GM18517 (cell line): ENCODE data around the gene CEP41.

Experiments used
- ATAC-seq: cut with Tn5 transposase; IDR thresholded peaks from one replicate; pipeline ENCODE4 v1.9.1; 2021; ENCODE audit warnings: mild to moderate bottlenecking, moderate library complexity; ENCODE audit not compliant: unreplicated experiment

The CEP41 gene, protein sequence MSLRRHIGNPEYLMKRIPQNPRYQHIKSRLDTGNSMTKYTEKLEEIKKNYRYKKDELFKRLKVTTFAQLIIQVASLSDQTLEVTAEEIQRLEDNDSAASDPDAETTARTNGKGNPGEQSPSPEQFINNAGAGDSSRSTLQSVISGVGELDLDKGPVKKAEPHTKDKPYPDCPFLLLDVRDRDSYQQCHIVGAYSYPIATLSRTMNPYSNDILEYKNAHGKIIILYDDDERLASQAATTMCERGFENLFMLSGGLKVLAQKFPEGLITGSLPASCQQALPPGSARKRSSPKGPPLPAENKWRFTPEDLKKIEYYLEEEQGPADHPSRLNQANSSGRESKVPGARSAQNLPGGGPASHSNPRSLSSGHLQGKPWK

DNA sequence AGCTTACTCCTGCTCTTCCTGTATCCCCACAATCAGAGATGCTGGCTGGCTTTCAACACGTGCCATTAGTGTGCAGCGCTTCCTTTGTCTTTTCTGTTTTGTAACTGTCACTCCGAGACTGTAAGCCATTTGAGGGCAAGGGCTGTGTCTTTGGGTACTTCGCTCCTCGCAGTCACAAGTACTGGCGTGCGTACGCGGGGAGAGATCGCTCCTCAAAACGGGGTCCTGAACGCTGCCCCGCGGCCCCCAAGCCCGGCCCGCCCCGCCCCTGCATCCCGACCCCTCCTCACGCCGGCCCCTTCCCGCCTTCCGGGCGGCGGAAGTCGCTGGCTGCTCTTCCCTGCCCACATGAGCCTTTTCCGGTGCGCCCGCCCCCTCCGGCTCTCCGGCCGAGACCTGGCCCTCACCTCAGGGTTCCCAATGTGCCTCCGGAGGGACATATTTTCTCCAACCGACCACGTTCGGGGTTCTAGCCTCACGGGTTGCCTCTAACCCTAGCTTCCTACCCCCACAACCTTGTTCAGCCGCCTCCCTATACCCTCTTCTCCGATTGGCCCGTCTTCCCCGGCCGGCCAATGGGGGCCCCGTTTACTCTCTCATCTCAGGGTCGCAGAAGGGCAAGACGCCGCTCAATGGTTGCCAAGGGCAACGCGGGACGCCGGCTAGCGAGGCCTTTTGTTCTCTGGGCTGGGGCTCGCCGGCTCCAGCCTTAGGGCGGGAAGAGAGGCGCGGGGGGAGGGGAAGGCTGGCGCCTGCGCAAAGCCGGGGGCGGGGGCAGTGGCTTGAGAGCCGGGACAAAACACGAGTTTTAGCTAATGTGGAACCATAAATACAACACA, at the start of gene CEP41:
CEP41 (minus strand) TSS at position 490 of the 839 bp plus-strand sequence; CDS start at position 440, 50 bp downstream.
- ATAC-seq = peak; percentile 92

DNA sequence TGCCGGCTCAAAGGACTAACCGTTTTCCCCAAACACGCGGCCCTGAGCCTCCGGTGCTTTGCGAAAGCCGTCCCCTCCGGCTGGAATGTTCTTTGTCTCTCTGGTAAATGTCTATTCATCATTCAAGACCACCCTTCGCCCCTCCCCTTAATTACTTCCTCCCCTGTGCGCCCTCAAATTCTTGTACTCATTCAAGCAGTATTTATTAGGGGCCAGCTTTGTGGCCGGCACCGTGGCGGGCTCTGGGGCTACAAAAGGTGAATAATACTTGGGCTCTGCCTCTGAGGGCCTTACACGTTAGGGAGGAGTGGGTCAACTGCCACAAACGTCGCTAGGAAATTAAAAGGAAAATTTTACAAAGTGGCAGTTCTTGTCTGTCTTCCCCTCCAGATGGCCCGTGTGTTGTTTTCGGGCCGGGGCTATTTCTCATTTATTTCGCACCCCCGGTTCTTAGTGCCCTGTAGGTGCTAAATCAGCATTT, 49.5 kb upstream of the CEP41 start:
- no peak for ATAC-seq

DNA sequence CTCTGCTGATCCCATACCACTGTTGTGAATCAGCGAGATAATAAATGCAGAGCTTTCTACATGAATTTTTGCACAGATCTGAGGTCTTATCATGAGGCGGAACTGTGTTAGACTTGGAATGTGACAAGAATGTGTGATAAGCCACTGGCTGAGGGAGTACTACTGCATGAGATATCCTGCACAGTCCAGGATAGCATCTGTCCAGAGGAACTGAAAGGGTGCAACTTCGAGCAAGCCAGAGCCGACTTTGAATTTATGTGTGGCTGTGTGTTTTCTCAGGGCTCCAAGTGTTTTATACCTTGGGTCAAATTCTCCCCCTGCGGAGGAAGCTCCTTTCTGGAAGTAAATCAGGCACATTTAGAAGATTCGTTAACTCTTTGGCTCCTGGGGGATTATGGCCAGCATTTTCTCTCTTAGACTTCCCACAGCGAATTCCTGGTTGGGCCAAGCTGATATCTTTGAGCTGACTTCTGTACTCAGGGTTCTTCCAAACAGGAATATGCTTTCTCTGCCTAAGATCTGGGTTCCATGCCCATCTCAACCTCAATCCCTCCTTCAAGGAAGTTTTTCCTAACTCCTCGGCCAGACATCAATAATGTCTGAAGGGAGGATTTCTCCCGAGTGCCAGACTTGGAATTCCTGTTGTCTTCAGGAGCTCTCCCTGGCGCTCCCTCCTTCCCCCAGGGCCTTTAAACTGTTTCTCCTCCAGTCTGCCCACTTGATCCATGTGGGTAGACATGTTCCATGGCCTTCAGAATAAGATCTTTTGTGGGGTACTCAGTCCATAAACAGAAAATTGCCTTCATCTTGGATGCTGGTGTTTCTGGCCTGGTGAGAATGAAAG, 48.5 kb upstream of the CEP41 start:
- ATAC-seq = no peak

DNA sequence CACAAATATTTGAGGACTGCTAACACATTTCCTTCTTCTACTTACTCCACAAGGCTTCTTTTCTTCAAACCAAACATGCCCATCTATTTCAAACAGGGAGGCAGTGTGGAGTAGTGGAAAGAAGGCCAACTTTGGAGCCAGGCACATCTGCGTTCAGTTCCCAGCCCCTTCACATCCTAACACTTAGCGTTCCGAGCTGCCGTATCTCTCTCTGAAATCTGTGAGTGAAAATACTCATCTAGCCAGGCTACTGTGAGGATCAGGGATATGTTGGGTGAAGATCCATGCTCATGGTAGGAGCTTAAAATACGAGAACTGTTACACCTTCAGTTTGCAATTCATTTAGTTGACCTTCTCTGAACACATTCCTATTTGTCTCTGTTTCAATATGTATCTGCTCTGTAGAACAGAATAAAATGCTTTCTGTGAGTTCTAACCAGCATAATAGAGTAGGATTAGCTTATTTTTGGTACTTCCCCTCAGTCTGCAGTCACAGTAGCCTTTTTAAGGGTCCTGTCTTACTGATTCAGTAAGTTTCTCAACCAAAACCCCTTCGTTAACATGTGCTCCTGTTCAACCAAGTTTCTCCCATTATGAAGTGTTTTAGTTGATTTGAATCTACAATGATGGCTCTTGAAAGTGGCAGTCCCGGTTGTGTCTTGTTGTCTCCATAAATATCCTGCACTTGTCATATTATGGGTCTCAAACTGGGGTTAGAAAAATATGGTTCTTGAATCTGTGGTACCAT, 47.8 kb upstream of the CEP41 start:
- ATAC-seq = no peak

DNA sequence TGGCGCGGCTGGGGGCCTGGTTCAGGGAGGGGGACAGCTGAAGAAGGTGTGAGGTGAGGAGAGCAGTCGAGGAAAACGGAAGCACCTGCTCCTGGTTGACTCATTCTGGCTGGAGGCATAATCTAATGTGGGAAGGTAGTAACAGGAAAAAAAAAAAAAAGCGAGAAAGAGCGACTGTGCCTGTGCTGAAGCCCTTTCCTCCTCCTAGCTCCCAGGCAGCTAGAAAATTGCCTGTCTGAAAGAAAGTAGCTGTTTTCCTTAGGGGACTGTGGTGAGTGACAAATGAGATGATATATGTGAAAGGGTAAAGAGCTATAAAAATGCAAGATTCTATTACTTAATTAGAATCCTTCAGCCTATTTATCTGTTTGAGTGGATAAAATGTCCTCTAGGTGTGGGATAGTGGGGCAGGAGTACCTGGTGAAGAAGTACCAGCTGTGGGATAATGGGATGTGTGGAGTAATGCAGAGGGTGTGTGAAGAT, 46.2 kb upstream of the CEP41 start:
- ATAC-seq = no peak

DNA sequence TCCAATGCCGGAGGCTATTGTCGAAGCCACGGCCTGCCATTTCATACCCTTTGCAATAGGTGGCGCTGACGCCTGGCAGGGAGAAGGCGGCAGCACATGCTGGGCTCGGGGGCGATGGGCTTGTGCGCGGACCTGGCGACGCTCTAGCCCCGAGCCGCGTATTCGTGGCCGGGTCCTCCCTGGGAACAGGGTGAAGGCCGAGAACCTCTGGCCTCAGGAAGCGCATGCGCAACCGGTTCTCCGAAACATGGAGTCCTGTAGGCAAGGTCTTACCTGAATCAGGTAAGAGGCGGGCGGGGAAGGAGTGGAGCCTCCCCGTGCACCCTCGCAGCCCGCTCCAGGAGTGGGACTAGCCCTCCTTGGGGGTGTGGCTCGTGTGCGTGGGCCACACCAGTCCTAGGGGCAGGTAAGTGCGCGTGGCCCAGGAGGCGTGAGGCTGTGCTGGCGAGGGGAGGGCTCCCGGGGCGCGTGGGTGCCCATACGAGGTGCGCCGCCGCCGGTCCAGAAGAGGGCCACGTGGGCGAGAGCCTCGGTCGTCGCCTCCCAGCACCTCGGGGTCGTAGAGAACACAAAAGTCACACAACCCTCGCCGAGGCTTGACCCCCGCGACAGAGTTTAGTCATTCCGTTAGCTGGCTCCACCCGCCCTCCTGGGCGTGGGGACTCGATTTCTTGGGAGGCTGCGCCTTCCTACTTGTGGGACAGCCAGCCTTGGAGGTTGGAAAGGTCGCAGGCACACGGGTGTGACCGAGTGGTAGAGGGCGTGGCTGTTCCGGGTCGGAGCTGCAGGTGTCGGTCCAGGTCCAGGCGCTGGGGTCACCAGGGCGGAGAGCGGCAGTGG, 45.5 kb upstream of the CEP41 start:
- peak; percentile 67 for ATAC-seq

DNA sequence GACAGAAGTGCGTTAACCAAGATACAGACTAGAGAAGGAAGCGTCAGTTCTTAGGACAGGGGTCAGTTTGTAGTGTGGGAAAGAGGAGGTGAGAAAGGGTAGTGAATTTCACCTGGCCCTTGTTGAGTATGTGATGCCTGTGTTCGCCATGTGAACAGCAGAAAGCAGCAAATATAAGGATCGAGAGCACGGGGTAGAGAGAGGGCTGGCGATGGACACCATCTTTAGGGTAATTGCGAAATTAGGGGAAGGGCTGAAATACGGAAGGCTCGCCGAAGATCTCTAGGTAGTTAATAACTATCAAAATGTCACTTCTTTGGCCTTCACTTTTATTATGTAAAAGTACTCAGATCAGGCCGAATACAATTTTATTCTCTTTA, 44.9 kb upstream of the CEP41 start:
- ATAC-seq = no peak

DNA sequence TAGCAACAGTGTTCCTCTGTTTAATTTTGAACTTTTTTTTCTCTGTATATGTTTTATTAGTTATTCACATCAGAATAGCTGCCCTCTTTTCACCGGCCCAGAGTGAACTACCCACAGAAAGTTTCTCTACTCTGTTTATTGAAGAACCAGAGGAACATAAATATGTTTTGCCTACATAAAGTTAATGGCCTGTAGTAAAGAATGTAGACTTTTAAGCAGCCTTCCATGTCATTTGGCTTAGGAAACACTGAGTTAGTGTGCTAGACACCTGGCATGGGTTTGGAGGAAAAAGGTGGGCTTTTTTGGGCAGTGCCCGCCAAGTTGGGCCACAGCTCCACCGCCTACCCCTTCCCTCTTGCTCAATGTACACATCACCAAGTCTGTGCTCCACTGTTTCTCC, 42.2 kb upstream of the CEP41 start:
- no peak for ATAC-seq

DNA sequence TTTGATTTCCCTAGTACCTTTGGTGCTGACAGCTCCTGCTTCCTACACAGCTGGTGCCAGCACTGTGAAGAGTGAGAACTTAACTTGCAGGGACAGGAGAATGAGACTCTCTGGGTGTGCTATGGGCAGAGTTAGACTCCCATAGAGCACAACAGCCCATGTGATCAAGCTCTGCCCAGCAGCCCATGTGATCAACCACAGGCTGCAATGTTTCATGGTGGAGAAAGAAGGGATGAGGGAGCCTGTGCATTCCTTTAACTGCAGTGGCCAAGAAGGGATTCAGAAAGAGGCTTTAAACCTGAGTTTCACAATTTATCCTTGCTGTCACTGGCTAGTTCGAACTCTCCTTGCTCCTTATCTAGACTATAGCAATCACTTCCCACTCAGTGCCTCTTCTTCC, 41.1 kb upstream of the CEP41 start:
- ATAC-seq = no peak

DNA sequence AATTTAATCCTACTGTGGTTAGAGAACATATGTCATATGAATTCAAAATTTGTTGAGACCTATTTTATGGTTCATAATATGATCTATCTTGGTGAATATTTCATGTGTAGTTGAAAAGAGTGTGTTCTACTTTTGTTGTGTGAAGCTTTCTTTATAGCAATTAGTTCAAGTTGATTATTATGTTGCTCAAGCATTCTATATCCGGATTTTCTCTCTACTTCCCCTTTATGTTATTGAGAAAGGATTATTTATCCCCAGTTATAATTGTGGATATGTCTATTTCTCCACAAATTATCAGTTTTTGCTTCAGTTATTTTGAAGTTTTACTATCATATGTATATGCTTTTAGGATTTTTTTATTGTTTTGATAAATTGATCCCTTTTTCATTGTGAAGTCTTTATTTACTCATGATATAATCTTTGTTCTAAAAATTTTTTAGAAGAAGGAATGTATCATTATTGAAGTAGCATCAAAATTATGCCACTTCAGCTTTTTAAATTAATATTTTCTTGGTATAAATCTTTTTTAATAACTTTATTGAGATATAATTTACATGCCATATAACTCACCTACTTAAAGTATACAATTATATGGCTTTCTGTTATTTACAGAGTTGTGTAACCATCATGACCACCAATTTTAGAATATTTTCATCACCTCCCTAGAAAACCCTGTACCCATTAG, 39.0 kb upstream of the CEP41 start:
- ATAC-seq = no peak

DNA sequence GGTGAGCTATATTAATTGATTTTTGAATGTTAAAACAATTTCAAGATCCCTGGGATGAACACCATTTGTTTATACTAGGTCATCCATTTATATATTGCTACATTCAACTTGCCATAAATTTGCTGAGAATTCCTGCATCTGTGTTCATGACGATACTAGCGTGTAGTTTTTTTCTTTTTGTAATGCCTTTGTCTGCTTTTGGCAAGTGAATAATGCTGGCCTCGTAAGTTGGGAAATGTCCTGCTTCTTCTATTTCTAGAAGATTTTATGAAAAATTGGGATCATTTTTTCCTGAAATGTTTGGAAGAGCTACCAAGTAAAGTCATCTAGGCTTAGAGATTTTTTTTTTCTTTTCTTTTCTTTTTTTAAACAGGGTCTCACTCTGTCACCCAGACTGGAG, 38.2 kb upstream of the CEP41 start:
- no peak for ATAC-seq

DNA sequence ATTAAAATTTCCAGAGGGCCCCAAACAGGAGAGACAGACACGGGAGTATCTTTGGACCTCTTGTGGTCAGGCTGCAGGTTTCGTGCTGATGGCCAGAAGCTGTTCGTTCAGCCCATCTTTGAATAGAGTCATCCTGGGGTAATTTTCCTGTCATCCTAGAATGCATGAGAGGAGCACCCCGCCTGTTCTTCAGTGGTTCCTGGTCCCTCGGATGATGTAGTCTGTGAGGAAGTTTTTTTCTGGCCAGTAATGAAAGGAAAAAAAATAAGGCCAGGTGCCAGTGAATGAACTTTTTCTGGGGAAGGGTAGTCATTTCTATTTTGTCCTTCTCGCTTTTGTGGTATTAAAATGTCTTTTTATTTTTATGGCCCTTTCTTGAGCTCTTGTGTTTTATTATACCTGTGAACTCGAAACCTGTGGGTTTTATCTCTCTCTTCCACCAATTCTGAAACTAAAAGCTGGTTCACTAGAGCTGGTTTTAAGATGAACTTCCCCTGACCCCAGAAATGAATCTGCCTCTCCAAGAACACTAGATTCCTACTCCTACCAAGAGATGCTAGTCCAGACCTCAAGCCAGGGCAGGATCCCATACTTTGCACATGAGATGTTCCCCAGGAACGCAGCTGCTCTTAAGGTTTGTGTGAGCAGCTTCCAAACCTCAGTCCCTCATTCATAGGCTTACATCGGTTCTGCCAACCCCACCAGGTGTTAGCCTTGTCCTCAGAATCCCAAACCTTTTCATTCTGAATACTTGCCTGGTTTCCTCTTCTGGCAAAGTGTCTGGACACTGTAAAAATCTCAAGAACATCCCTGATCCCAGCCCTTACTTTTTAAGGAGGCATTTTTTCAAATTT, 35.7 kb upstream of the CEP41 start:
- ATAC-seq = peak; percentile 93

DNA sequence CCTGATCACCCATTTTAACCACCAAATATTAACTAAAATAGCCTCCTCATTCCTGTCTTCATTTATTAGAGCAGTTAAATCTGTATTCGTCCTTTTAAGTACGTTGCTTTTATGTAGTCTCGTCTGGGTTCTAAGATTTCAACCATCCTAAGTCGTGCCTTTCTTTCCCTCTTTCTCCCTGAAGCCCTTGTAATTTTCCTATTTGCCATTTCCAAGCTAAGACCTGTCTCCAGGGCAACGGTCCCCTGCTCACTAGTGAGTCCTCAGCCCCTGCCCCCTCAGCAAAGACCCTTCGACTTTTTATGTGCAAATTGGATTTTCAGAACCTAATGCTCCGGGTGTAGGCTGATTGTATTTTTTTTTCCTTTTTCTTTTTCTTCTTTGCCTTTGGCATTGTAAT, 35.0 kb upstream of the CEP41 start:
- ATAC-seq = no peak

DNA sequence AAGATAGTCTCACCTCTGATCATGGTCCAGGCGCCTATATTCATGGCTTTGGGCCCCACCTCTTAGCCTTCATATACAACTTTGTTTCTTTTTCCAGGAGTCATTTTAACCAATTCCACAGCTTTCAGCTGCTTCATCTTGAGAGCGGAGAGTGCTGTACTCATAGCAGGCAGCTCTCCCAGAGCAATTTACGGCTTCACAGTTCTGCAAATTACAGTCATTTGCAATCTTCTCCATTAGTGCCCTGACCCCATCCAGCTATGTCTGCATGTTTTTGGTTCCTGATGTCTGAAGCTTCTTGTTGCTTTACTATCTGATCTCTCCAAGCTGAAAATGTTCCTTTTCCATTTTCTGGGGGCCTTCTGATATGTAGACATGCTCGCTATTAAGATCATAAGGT, 33.1 kb upstream of the CEP41 start:
- ATAC-seq = no peak

DNA sequence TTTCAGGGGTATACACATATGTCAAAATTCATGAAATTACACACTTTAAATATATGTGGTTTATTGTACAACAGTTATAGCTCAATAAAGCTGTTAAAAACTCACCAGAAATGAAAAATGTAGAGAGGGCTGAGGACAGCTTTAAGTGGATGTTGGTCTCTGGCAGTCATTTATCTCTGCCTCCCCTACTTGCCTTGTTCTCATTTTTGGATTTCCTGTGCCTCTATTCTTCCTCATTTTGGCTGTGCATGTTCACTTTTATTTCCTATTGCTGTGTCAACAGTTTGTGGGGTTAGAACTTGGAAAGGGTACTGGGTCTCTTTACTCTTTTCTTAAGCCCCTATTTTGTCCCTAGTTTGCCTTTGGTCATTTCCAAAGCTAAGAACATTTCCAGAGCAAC, 32.5 kb upstream of the CEP41 start:
- ATAC-seq = no peak

DNA sequence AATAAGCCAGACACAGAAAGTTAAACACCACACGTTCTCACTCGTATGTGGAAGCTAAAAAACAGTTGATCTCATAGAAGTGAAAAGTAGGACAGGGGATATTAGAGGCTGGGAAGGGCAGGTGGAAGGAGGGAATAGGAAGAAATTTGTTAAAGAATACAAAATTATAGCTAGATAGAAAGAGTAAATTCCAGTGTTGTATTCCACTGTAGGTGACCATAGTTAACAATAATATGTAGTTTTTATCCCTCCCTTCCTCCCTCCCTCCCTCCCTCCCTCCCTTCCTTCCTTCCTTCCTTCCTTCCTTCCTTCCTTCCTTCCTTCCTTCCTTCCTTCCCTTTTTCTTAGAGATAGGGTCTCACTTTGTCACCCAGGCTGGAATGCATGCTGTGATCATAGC, 31.2 kb upstream of the CEP41 start:
- no peak for ATAC-seq

DNA sequence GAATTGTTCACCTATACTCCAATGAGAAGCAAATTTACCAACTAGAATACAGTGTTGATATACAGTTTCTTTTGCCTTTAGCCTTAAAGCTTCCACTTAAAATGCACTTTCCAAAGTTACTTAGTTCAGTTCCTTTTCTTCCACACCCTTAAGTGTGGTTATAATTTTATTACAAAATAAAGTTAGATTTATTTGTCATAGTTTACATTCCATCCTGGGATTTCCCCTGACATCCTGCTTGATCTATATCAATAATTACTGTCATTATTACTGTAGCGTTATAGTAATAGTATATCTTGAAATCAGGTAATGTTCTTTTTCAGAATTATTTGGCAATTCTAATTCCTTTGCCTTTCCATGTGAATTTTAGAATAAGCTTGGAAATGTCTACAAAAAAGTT, 27.8 kb upstream of the CEP41 start:
- no peak for ATAC-seq
